SK-N-MC (cell line): ENCODE results near the gene TSPEAR.

Experiments
- EZH2 ChIP-seq: fragments of 200-600 bp; sonication (generic); IDR thresholded peaks from one replicate; pipeline ENCODE4 v1.6.1; 2017; ENCODE audit warnings: antibody characterized with exemption
- FOXP2 ChIP-seq: optimal IDR thresholded peaks from 2 replicates; pipeline ENCODE3; 2011; ENCODE audit warnings: mild to moderate bottlenecking, moderate library complexity; ENCODE audit not compliant: insufficient read depth; ENCODE audit errors: extremely low read length, control extremely low read depth
- POLR2AphosphoS5 ChIP-seq: IDR thresholded peaks from 2 replicates; pipeline ENCODE4 v1.6.1; 2012; ENCODE audit warnings: mild to moderate bottlenecking, low read depth, low read length, borderline replicate concordance

DNA sequence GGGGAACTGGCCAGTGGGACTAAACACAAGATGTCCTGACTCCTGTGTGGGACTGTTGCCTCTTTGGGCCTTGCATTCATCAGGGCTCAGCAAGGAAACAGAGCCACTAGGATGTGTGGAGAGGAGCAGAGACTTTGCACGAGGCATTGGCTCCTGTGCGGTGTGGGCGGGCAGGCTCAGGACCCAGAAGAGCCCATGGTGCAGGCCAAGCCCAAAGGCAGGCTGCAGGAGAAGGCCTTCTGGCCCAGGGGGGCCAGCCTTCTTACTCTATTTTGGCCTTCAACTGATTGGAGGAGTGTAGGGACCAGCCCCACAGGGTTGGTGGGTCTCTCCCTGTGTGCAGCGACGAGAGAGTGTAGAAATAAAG lies 232.6 kb downstream of the TSPEAR start:
- no peak for TF ChIP-seq POLR2AphosphoS5
- no peak for TF ChIP-seq EZH2
- TF ChIP-seq FOXP2 = no peak
